Astrocyte of the cerebellum (primary cell): ENCODE results near the gene SGCD.

Experiments
- DNase-seq: peaks from one replicate; pipeline ENCODE4 v3.0.0-alpha.2; 2011; ENCODE audit warnings: low read depth
- H3K4me3 ChIP-seq: 2 replicates; pipeline ENCODE4 v1.5.1; 2011; ENCODE audit warnings: mild to moderate bottlenecking, low read depth, low read length, moderate library complexity
- CTCF ChIP-seq: IDR thresholded peaks from 2 replicates; pipeline ENCODE4 v1.5.1; 2012; ENCODE audit warnings: low read length, low read depth, moderate library complexity, mild to moderate bottlenecking; ENCODE audit errors: missing control alignments
- in situ Hi-C: cut with HindIII; loops from 2 replicates; pipeline ENCODE4 v1.10.0; 2017; ENCODE audit warnings: low sequenced_read_pairs

SGCD gene

GRCh38 chr5:156476678-156477077 lies 149.7 kb downstream of the SGCD start:
- in situ Hi-C loops: no loop called here
- H3K4me3 ChIP-seq: no peak overlapping the region
- TF ChIP-seq CTCF: no peak
- DNase-seq: no peak

- in situ Hi-C loops: no loop called here
- no peak for DNase-seq
- no peak for TF ChIP-seq CTCF
- no peak overlapping the region for H3K4me3 ChIP-seq
Observed at GRCh38 chr5:156477196-156477595, 150.2 kb downstream of the SGCD start.

- no peak for TF ChIP-seq CTCF
- in situ Hi-C loops: no loop called here
- DNase-seq: no peak
- H3K4me3 ChIP-seq: no peak overlapping the region
Observed at GRCh38 chr5:156479849-156480248, 152.9 kb downstream of the SGCD start.

- no peak overlapping the region for H3K4me3 ChIP-seq
- in situ Hi-C loops: no loop called here
- TF ChIP-seq CTCF: no peak
- DNase-seq: no peak
Observed at GRCh38 chr5:156481741-156482140, 154.8 kb downstream of the SGCD start.

GRCh38 chr5:156482818-156483217 lies 155.9 kb downstream of the SGCD start:
- no peak for TF ChIP-seq CTCF
- no peak overlapping the region for H3K4me3 ChIP-seq
- in situ Hi-C loops: no loop called here
- DNase-seq: no peak

GRCh38 chr5:156486394-156487238 lies 159.7 kb downstream of the SGCD start:
- no peak for TF ChIP-seq CTCF
- in situ Hi-C loops: no loop called here
- no peak overlapping the region for H3K4me3 ChIP-seq
- no peak for DNase-seq
